Epidermal melanocyte (primary cell): Measurements from ENCODE around the gene C11orf71.
A peak's percentile ranks its signal among the peaks of the same experiment; 100 is the strongest.

Experiments used
- DNase-seq: peaks from one replicate; pipeline ENCODE4 v3.0.0; 2011; ENCODE audit warnings: low spot score; ENCODE audit not compliant: insufficient read length

The C11orf71 gene

GRCh38 chr11:114399490-114400215 is 658 bp downstream of the C11orf71 start:
- DNase-seq = no peak

- no peak for DNase-seq
These were observed 1.9 kb downstream of the C11orf71 start for GRCh38 chr11:114398303-114398920.

DNA sequence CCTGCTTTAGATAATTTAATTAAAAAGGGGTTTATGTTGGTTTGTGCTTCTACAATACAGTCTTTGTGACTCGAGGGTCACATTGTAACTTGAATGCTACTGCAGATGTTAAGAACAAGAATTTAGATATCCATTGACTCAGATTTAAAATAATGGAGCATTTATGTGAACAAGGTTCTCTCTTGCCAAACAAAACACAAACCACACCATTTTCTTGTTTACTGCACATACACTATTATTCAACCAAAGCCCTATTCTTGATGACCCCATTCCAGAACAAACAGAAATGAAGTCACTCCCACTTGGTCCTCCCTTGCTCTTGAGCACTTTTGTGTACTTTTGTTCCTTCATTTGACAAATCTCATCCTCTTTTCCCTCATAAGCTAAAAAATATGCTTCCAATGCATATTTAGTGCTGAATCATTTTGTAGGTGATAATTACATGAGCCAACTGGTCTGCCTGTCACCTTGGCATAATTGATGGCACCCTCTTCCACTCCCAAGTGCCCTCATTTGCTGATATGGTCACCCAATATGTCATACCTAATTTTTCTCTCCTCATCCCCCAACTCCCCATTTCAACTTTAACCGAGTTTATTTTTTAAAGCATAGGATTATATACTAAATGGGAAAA is 2.8 kb downstream of the C11orf71 start:
- DNase-seq = no peak

DNA sequence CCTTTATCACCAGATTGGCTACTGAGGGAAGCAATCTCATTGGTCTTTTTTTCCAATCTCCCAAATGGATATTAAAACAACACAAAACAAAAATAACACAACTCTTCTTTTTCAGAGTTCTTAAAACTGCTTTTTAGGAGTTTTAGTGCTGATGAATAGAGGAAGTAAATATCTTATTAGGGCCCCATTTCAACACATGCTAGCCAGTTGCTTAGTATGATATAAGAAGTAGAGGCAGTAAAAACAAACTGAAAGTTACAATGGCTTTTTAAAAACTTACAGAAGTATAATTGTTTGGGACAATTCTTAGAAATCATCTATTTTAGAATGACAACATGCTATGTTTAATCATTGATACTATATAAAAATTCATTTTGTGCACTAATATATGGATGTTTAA is 3.4 kb downstream of the C11orf71 start:
- no peak for DNase-seq

GRCh38 chr11:114395736-114396135 is 4.6 kb downstream of the C11orf71 start:
- no peak for DNase-seq

GRCh38 chr11:114392735-114393667 is 7.3 kb downstream of the C11orf71 start:
- DNase-seq = no peak

GRCh38 chr11:114386545-114386944 is 13.8 kb downstream of the C11orf71 start:
- DNase-seq = no peak

- DNase-seq = no peak
These were observed 14.2 kb downstream of the C11orf71 start for GRCh38 chr11:114386131-114386530.

DNA sequence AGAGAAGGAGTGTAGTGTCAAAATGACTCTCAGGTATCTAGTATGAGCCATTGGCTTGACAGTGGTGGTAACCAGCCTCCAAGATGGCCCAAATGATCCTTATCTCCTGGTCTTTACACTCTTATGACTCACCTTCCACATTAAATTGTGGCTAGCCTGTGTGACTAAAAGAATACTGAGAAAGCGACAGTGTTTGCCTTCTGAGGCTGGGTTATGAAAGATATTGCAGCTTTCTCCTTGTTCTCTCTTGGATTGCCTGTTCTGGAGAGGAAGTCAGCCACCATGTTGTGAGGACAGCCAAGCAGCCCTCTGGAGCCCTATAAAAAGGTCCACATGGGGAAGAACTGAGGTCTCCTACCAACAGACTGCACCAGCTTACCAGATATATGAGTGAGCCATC is 15.8 kb downstream of the C11orf71 start:
- no peak for DNase-seq

DNA sequence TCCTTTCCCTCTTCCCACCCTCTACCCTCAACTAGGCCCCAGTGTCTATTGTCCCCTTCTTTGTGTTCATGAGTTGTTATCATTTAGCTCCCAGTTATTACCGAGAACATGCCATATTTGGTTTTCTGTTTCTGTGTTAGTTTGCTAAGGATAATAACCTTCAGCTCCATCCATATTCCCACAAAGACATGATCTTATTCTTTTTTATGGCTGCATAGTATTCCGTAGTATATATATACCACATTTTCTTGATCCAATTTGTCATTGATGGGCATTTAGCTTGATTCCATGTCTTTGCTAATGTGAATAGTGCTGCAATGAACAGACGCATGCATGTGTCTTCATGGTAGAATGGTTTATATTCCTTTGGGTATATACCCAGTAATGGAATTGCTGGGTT is 17.8 kb downstream of the C11orf71 start:
- no peak for DNase-seq

GRCh38 chr11:114379394-114380069 is 20.8 kb downstream of the C11orf71 start:
- DNase-seq = no peak

GRCh38 chr11:114377612-114378267 is 22.6 kb downstream of the C11orf71 start:
- peak; percentile 32 for DNase-seq

- no peak for DNase-seq
These were observed 25.3 kb downstream of the C11orf71 start for GRCh38 chr11:114375052-114375451.

GRCh38 chr11:114368918-114369680 is 31.2 kb downstream of the C11orf71 start:
- DNase-seq = no peak

DNA sequence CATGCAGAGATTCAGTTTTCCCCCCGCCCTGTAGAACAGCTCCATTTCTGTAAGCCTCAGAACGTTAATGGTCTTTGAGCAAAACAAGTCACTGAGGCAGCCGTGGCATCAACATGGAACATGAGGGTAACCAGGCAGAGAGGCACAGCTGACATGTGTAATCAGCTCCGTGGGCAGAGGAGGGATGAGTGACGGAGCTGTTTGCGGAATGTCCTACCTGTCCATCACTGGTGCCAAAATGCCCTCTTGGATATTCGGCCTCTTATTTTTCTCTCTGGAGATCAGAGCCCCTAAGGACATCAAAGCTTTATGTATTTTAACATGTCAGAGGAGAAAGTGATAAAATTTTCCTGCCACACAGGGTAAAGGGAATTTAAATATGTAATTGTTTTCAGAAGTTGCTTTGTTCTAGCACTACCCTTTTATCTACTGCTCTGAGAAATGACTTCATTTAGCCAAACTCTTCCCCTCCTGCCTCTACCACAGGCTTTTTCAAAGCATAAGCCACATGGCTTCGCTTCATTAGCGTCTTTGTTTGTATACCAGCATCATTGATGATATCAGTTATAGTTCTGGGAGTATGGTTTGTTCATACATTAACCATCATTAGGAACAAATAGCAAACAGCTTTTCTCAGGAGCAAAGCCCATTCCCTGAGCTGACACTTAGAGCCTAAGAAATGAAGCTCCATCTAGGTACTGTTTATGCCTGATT is 32.9 kb downstream of the C11orf71 start:
- DNase-seq = no peak

DNA sequence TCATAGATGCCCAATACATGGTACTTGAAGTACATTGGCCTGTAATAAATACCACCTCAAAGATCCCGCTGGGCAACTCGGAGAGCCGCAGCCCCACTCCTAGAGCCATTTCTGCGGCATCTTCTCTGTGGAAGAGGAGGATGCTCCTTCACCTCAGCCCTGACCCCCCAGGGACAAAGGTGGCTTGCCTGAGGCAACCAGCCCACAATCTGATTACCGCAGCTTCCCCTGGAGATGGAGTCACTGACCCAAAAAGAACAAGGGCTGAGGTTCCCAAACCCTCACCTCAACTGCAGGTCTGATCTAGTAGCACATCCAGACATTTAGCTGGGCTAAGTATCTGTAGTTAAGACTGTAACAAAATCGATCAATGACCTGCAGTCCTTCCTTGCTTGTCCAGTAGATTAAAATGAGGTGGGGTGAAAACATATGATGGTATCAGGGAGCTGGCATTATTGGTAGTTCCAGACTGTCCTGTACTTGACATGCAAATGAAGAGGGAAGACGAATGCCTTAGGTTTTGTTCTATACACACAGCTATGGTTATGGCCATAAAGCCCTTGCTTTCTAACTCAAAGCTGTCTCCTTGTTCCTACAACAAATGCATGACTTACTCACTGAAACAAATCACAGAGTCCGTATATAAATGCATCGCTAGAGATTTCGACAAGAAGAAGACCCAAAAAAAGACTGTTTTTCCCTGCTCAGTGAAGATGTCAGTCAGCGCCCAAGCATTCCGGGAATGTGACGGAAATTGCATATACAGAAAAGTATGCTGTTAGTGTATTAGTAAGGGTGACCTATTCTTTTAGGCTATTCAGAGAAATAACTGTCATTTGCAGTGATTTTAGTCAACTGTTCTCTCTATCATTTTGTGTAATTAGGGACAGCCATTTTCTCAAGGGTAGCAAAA is 33.7 kb downstream of the C11orf71 start:
- no peak for DNase-seq

DNA sequence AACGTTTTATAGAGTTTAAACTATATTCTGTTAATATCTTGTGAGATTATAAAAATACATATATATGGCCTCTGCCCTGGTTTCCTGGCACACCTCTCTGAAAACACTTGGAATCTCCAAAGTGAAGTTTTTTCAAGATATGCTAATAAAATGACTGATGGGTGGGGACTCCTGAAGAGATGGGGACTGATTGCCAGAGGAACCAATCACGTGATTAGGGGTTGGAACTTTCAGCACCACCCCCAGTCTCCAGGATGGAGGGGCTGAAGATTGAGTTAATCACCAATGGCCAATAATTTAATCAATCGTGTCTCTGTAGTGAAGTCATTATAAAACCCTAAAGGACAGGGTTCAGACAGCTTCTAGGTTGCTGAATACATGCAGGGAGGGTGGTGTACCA is 37.4 kb downstream of the C11orf71 start:
- no peak for DNase-seq

DNA sequence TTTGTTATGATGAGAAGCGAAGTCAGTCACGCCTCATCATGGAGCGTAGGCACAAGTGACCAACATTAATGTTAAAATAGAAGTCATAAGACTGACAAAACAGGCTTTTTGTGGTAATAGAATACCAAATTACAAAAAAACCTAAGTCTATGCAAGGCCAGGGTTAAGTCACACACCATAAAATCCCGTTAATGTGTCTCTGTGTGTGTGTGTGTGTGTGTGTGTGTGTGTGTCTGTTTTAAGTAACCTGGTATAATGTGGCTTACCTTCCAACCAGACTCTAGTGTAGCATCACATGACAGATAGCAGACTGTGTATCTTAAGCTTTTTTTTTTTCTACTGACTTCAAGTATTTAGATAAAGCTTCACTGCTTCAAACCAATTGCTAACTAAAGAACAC is 38.0 kb downstream of the C11orf71 start:
- DNase-seq = no peak
